Stomach smooth muscle (tissue), 2 donors: Measurements from ENCODE around the gene ARHGAP18.

ENCODE experiments used
- H3K27ac ChIP-seq: one replicate; pipeline ENCODE4 v1.7.0; 2013; ENCODE audit warnings: mild to moderate bottlenecking, low read length, inconsistent platforms
- H3K27me3 ChIP-seq, 2 donors: one replicate each; pipeline ENCODE4 v1.7.0; 2013; ENCODE audit warnings: low read length in 2 of 2; ENCODE audit not compliant: insufficient read depth in 2 of 2, control insufficient read depth in 1 of 2
- H3K36me3 ChIP-seq, 2 donors: one replicate each; pipeline ENCODE4 v1.7.0; 2013; ENCODE audit warnings: low read length in 2 of 2; ENCODE audit not compliant: control insufficient read depth in 2 of 2, insufficient read depth in 2 of 2
- H3K4me1 ChIP-seq: one replicate; pipeline ENCODE4 v1.7.0; 2013; ENCODE audit warnings: low read length; ENCODE audit not compliant: control insufficient read depth, insufficient read depth
- H3K4me3 ChIP-seq, 2 donors: one replicate each; pipeline ENCODE4 v1.7.0; 2013; ENCODE audit warnings: low read length in 2 of 2
- H3K9ac ChIP-seq, 2 donors: one replicate each; pipeline ENCODE4 v1.7.0; 2013; ENCODE audit warnings: low read length in 2 of 2, mild to moderate bottlenecking in 1 of 2
- H3K9me3 ChIP-seq, 2 donors: one replicate each; pipeline ENCODE4 v1.7.0; 2013; ENCODE audit warnings: low read length in 2 of 2; ENCODE audit not compliant: control insufficient read depth in 2 of 2
- donor health status: healthy.
- donor health status: Pancreatic carcinoma.

The ARHGAP18 gene

GRCh38 chr6:129552413-129552812, 157.6 kb downstream of the ARHGAP18 start:
- Histone ChIP-seq H3K4me1 (no peaks in the 10 kb centered on the region), H3K9me3 (no peaks in the 10 kb centered on the region), H3K36me3 (no peaks in the 10 kb centered on the region), H3K9ac (no peak overlapping the region), H3K4me3 (no peak overlapping the region), H3K27me3 (no peaks in the 10 kb centered on the region), H3K27ac (no peak overlapping the region)

- H3K36me3 ChIP-seq, result no peaks in the 10 kb centered on the region
These were observed 158.5 kb downstream of the ARHGAP18 start for GRCh38 chr6:129551486-129551885.

GRCh38 chr6:129546702-129547101, 163.3 kb downstream of the ARHGAP18 start:
- no peak overlapping the region for H3K27ac ChIP-seq
- no peaks in the 10 kb centered on the region for H3K36me3 ChIP-seq
- no peaks in the 10 kb centered on the region for H3K27me3 ChIP-seq
- no peaks in the 10 kb centered on the region for H3K4me1 ChIP-seq
- no peak overlapping the region for H3K9ac ChIP-seq
- peaks cover 0 to 4% of the 10 kb centered on the region in 2 donors for H3K9me3 ChIP-seq
- H3K4me3 ChIP-seq, result no peak overlapping the region

More at GRCh38 chr6:129551486-129551885, 158.5 kb downstream of the ARHGAP18 start:
- Histone ChIP-seq H3K4me1 (no peaks in the 10 kb centered on the region), H3K27ac (no peak overlapping the region), H3K27me3 (no peaks in the 10 kb centered on the region), H3K9me3 (no peaks in the 10 kb centered on the region), H3K9ac (no peak overlapping the region), H3K4me3 (no peak overlapping the region)

GRCh38 chr6:129544892-129545612, 164.9 kb downstream of the ARHGAP18 start:
- Histone ChIP-seq H3K9me3 (peaks cover 0 to 4% of the 10 kb centered on the region in 2 donors), H3K27ac (no peak overlapping the region), H3K36me3 (no peaks in the 10 kb centered on the region), H3K27me3 (no peaks in the 10 kb centered on the region), H3K4me3 (no peak overlapping the region), H3K4me1 (no peaks in the 10 kb centered on the region), H3K9ac (no peak overlapping the region)

- Histone ChIP-seq H3K4me1 (no peaks in the 10 kb centered on the region), H3K9ac (no peak overlapping the region), H3K9me3 (peaks cover 0 to 4% of the 10 kb centered on the region in 2 donors)
These were observed 166.0 kb downstream of the ARHGAP18 start for GRCh38 chr6:129543981-129544380.

GRCh38 chr6:129542705-129543104, 167.3 kb downstream of the ARHGAP18 start:
- no peak overlapping the region for H3K4me3 ChIP-seq
- no peaks in the 10 kb centered on the region for H3K4me1 ChIP-seq

More at GRCh38 chr6:129543981-129544380, 166.0 kb downstream of the ARHGAP18 start:
- Histone ChIP-seq H3K36me3 (no peaks in the 10 kb centered on the region), H3K27me3 (no peaks in the 10 kb centered on the region), H3K27ac (no peak overlapping the region), H3K4me3 (no peak overlapping the region)

GRCh38 chr6:129539032-129539431, 170.9 kb downstream of the ARHGAP18 start:
- Histone ChIP-seq H3K9ac (no peak overlapping the region), H3K4me3 (no peak overlapping the region), H3K27ac (no peak overlapping the region), H3K27me3 (no peaks in the 10 kb centered on the region), H3K36me3 (no peaks in the 10 kb centered on the region), H3K9me3 (peaks cover 0 to 2% of the 10 kb centered on the region in 2 donors), H3K4me1 (no peaks in the 10 kb centered on the region)

More at GRCh38 chr6:129542705-129543104, 167.3 kb downstream of the ARHGAP18 start:
- no peak overlapping the region for H3K9ac ChIP-seq
- H3K36me3 ChIP-seq, result no peaks in the 10 kb centered on the region
- peaks cover 0 to 4% of the 10 kb centered on the region in 2 donors for H3K9me3 ChIP-seq
- no peaks in the 10 kb centered on the region for H3K27me3 ChIP-seq
- H3K27ac ChIP-seq, result no peak overlapping the region

- no peaks in the 10 kb centered on the region for H3K4me1 ChIP-seq
These were observed 173.7 kb downstream of the ARHGAP18 start for GRCh38 chr6:129536271-129536670.

GRCh38 chr6:129534926-129535325, 175.1 kb downstream of the ARHGAP18 start:
- no peak overlapping the region for H3K9ac ChIP-seq
- H3K4me1 ChIP-seq, result no peaks in the 10 kb centered on the region
- no peaks in the 10 kb centered on the region for H3K36me3 ChIP-seq
- H3K27me3 ChIP-seq, result no peaks in the 10 kb centered on the region
- no peak overlapping the region for H3K27ac ChIP-seq
- H3K4me3 ChIP-seq, result no peak overlapping the region
- H3K9me3 ChIP-seq, result no peaks in the 10 kb centered on the region

More at GRCh38 chr6:129536271-129536670, 173.7 kb downstream of the ARHGAP18 start:
- no peaks in the 10 kb centered on the region for H3K9me3 ChIP-seq
- no peaks in the 10 kb centered on the region for H3K27me3 ChIP-seq
- H3K4me3 ChIP-seq, result no peak overlapping the region
- no peaks in the 10 kb centered on the region for H3K36me3 ChIP-seq
- no peak overlapping the region for H3K9ac ChIP-seq
- H3K27ac ChIP-seq, result no peak overlapping the region
